Hematopoietic multipotent progenitor cell treated with erythropoietin and hydrocortisone succinate and interleukin-3 and kit ligand, for 4 days (in vitro differentiated cells): ENCODE results near the gene DBNDD2.

ENCODE experiments used
- DNase-seq: peaks from one replicate; pipeline ENCODE4 v3.0.0-alpha.2; 2015

Gene DBNDD2

GRCh38 chr20:45452772-45453691, 44.9 kb downstream of the DBNDD2 start:
- no peak for DNase-seq

- peak; percentile 64 for DNase-seq
These were observed 48.5 kb downstream of the DBNDD2 start for GRCh38 chr20:45456632-45457031.

GRCh38 chr20:45459606-45460005, 51.5 kb downstream of the DBNDD2 start:
- DNase-seq, result peak; percentile 52
